ENCODE results near the gene MRPS24. TPM values are rescaled to one million over a fixed set of nuclear protein-coding genes. Genes with fewer than 3 reads are reported as not detected.
"Not testable (repeated sequence)": the region's sequence is repeated elsewhere in the genome, so short reads cannot be mapped to it uniquely, and the experiment has no call there.

MRPS24 gene
- total RNA-seq, 1 donor from 2014 or later, result 73.1 TPM

DNA sequence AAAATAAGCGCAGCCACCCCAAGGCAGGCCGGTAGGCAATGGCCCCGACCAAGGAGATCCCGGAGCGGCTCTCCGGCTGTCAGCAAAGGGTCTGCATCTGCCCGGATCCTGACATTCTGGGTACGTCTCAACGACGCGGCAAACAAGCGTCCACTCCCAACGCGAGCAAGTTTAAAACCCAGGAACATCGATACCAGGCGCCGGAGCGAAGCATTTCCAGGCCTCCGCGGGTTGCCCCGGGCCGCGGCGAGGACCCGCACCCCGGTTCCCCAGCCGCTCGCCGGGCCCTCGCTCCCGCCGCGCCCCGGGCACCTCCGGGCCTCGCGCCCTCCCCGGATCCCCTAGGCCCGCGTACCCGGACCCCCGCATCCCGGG, 36.6 kb upstream of the MRPS24 start:
- Mint-ChIP-seq H3K27me3 (no peaks in the 10 kb centered on the region), H3K27ac (peak overlapping the region; percentile 92), H3K9me3 (no peaks in the 10 kb centered on the region), H3K36me3 (ENCODE audit: low read depth) (peaks cover 3% of the 10 kb centered on the region), H3K4me1 (peaks cover 22% of the 10 kb centered on the region), H3K4me3 (peak overlapping the region; percentile 94)
- POLR2A ChIA-PET, result interaction anchor here (0.9 kb wide), 1 partner anchor 36 kb away, joined by 3 read pairs; the partner anchor contains the start of gene MRPS24
- TF ChIP-seq, protein P1, sequence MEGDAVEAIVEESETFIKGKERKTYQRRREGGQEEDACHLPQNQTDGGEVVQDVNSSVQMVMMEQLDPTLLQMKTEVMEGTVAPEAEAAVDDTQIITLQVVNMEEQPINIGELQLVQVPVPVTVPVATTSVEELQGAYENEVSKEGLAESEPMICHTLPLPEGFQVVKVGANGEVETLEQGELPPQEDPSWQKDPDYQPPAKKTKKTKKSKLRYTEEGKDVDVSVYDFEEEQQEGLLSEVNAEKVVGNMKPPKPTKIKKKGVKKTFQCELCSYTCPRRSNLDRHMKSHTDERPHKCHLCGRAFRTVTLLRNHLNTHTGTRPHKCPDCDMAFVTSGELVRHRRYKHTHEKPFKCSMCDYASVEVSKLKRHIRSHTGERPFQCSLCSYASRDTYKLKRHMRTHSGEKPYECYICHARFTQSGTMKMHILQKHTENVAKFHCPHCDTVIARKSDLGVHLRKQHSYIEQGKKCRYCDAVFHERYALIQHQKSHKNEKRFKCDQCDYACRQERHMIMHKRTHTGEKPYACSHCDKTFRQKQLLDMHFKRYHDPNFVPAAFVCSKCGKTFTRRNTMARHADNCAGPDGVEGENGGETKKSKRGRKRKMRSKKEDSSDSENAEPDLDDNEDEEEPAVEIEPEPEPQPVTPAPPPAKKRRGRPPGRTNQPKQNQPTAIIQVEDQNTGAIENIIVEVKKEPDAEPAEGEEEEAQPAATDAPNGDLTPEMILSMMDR (IDR thresholded peaks at IDR 0.05), result no peak
- intact Hi-C loops (cut with micrococcal nuclease), result loop anchor here (1.0 to 5.0 kb wide), 2 partner anchors 20 to 39 kb away; partner anchors contain the start of genes MRPS24 and UBE2D4
- peak; percentile 47 for ATAC-seq (ENCODE audit: low read depth)
- no peak for DNase-seq
- CTCF ChIA-PET, result no interaction called here

DNA sequence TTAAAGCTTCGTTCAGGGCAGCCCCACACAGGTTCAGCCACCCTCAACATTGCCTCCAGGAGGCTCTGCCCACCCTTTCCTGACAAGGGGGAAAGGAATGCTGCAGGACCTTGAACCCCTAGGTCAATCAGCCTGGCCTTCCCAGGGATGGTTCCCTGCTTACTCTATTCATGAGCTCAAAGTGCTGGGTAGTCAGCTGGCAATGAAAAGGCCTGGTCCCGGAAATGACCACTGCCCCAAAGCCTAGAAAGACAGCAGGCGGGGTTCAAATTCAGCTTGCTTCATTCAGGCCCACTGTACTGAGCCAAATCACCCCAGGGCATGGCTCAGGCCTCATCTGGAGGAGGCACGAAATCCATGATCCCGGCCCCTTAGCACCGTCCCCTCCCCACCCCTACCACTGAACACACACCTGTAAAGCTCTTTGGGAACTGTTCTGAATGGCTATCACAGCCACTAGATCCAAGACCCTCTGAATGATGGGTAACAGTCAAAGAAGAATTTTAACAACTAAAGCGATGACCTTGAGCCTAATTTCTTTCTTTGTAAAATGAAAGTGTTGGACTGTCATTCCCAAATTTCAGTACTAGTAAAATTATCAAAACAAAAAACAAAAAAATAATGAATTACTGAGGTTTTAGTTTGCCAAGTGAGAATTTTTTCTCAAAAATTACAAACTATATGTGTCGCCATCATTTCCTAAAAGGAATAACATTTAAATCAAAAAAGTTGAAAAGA, 36.1 kb upstream of the MRPS24 start:
- intact Hi-C loops (cut with micrococcal nuclease), result loop anchor here (5.0 kb wide), 1 partner anchor 38 kb away; the partner anchor contains the start of gene MRPS24
- Mint-ChIP-seq H3K4me1 (peaks cover 22% of the 10 kb centered on the region), H3K4me3 (peak overlapping the region; percentile 94)

DNA sequence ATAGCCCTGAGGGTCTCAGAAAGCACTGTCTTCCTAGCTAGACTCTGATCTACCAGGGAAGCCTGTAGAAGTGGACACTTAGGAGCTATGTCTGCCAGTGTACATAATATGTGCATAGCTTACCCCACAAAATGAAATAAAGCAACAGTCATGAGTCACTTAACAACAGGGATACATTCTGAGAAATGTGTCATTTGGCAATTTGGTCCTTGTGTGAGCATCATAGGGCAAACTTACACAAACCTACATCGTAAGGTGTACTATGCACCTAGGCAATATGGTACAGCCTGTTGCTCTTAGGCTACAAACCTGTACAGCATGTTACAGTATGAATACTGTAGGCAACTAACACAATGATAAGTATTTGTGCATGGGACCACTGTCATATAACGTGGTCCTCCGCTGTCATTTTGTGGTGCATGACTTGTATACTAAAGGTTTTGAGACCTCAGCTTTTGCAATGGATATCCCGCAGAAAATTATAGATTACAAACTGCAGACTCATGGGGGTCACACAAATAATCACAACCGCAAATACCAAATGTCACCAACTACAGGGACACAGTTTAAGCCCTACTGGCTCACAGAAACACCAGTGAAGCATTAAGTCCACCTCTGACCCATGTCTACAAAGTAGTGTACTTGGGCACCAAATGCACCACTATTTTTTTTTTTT, 35.4 kb upstream of the MRPS24 start:
- no peaks in the 10 kb centered on the region for H3K27me3 Mint-ChIP-seq
- H3K36me3 Mint-ChIP-seq (ENCODE audit: low read depth), result peaks cover 3% of the 10 kb centered on the region
- POLR2A ChIA-PET, result interaction anchor here (1.2 kb wide), 1 partner anchor 22 kb away, joined by 7 read pairs; the partner anchor contains the start of gene UBE2D4
- peaks cover 22% of the 10 kb centered on the region for H3K4me1 Mint-ChIP-seq
- TF ChIP-seq, protein P1 (IDR thresholded peaks at IDR 0.05), result no peak
- peak overlapping the region; percentile 94 for H3K4me3 Mint-ChIP-seq
- CTCF ChIA-PET, result interaction anchor here (1.0 kb wide), 1 partner anchor 182 kb away, joined by 3 read pairs; no protein-coding TSS in a partner anchor
- intact Hi-C loops (cut with micrococcal nuclease), result loop anchor here (5.0 kb wide), 1 partner anchor 37 kb away; the partner anchor contains the start of gene MRPS24
- no peak for ATAC-seq (ENCODE audit: low read depth)
- H3K9me3 Mint-ChIP-seq, result no peaks in the 10 kb centered on the region
- peak overlapping the region; percentile 2 for H3K27ac Mint-ChIP-seq
- no peak for DNase-seq

More for the DNA sequence above, 36.1 kb upstream of the MRPS24 start:
- Mint-ChIP-seq H3K27me3 (no peaks in the 10 kb centered on the region), H3K36me3 (ENCODE audit: low read depth) (peaks cover 3% of the 10 kb centered on the region), H3K9me3 (no peaks in the 10 kb centered on the region), H3K27ac (peak overlapping the region; percentile 92)
- POLR2A ChIA-PET, result interaction anchor here (0.9 to 1.2 kb wide), 2 partner anchors 21 to 36 kb away, joined by 3 to 7 read pairs; partner anchors contain the start of genes MRPS24 and UBE2D4
- no peak for ATAC-seq (ENCODE audit: low read depth)
- CTCF ChIA-PET, result interaction anchor here (1.0 kb wide), 1 partner anchor 182 kb away, joined by 3 read pairs; no protein-coding TSS in a partner anchor
- TF ChIP-seq, protein P1 (IDR thresholded peaks at IDR 0.05), result no peak
- DNase-seq, result no peak

DNA sequence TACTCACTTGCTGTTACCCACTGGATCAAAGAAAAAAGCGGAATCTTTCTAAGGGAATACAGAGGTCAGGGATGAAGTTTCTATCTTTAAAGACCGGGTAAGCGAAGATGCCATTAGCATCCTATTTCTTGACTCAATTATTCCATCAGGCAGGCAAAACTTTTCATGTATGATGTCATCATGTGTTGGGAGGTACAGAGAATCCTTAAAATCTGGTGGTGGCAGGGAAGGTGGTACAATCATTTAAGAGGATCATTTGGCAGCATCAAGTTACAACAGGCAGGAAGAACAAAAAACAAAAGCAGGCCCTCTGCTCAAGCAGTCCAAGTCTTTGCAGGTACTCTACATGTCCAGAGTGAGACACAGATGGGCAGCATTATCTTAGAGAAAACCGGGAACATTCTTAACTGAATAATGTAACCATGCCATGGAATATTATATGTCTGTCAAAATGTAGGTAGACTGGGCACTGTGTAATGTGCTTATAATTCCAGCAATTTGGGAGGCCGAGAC, 33.3 kb upstream of the MRPS24 start:
- CTCF ChIA-PET, result no interaction called here
- DNase-seq (no peak), ATAC-seq (ENCODE audit: low read depth) (no peak)
- peaks cover 22% of the 10 kb centered on the region for H3K4me1 Mint-ChIP-seq
- H3K27ac Mint-ChIP-seq, result no peak overlapping the region
- POLR2A ChIA-PET, result no interaction called here
- H3K9me3 Mint-ChIP-seq, result no peaks in the 10 kb centered on the region
- H3K27me3 Mint-ChIP-seq, result no peaks in the 10 kb centered on the region
- H3K4me3 Mint-ChIP-seq, result no peak overlapping the region
- intact Hi-C loops (cut with micrococcal nuclease), result no loop called here
- H3K36me3 Mint-ChIP-seq (ENCODE audit: low read depth), result peaks cover 3% of the 10 kb centered on the region
- TF ChIP-seq, protein P1 (IDR thresholded peaks at IDR 0.05), result no peak

DNA sequence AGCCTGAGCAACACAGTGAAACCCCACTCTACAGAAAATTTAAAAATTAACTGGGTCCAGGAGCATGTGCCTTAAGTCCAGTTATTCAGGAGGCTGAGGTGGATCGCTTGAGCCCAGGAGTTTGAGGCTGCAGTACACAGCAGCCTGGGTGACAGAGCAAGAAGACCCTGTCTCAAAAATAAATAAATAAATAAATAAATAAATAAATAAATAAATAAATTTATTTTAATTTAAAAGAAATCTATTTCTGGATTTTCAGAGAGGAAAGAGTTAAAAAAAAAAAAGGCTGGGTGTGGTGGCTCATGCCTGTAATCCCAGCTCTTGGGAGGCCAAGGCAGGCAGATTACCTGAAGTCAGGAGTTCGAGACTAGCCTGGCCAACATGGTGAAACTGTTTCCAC, 29.3 kb upstream of the MRPS24 start:
- CTCF ChIA-PET; ATAC-seq (ENCODE audit: low read depth); H3K36me3 Mint-ChIP-seq (ENCODE audit: low read depth); H3K4me3 Mint-ChIP-seq; intact Hi-C loops (cut with micrococcal nuclease); H3K9me3 Mint-ChIP-seq; H3K27me3 Mint-ChIP-seq; H3K27ac Mint-ChIP-seq; DNase-seq; H3K4me1 Mint-ChIP-seq: not testable (repeated sequence)
- POLR2A ChIA-PET, result interaction anchor here (0.7 kb wide), 1 partner anchor 29 kb away, joined by 4 read pairs; the partner anchor contains the start of gene MRPS24
